B cell (primary cell): ENCODE measurements around the gene MAZ. TPM values are rescaled to one million over a fixed set of nuclear protein-coding genes. Genes with fewer than 3 reads are reported as not detected.

ENCODE experiments used
- ATAC-seq: fragments of 200-7000 bp; cut with Tn5 transposase; one replicate; pipeline ENCODE4 v1.10.0; 2021; ENCODE audit warnings: low read depth, mild to moderate bottlenecking, moderate number of reproducible peaks, moderate library complexity
- CTCF ChIA-PET: fragments of 350-600 bp; sonication (Branson Sonifier 250); formaldehyde crosslinking; loops from one replicate; lab custom pipeline; 2021; ENCODE audit warnings: antibody characterized with exemption, inconsistent platforms; lab: Charles Lee
- POLR2A ChIA-PET: fragments of 350-600 bp; sonication (Branson Sonifier 250); formaldehyde crosslinking; loops from one replicate; lab custom pipeline; 2021; ENCODE audit warnings: antibody characterized with exemption; lab: Charles Lee
- DNase-seq: peaks from one replicate; pipeline ENCODE4 v3.0.0; 2013
- H2AFZ ChIP-seq: 2 replicates; pipeline ENCODE4 v1.6.1; 2012; ENCODE audit warnings: mild to moderate bottlenecking, low read depth, low read length; ENCODE audit not compliant: insufficient read depth, poor library complexity, severe bottlenecking
- H3K27ac ChIP-seq, 2 donors: 1 replicate in 1 of 2; 2 replicates in 1 of 2; pipeline ENCODE4 v1.5.1; 2012 to 2013; ENCODE audit warnings: low read length in 2 of 2, mild to moderate bottlenecking in 2 of 2, moderate library complexity in 1 of 2
- H3K27me3 ChIP-seq, 4 experiments: fragments of 200-600 bp in 1 of 4; sonication (generic) in 1 of 4; replicated peaks in 1 of 4; 1 replicate in 2 of 4; 2 replicates in 2 of 4; pipeline versions ENCODE4 v1.6.1 to v1.7.0; 2013 to 2016; ENCODE audit warnings: low read length in 3 of 4, mild to moderate bottlenecking in 2 of 4, mixed read lengths in 1 of 4, moderate library complexity in 1 of 4; ENCODE audit not compliant: insufficient read depth in 4 of 4, control insufficient read depth in 3 of 4; ENCODE audit errors: control extremely low read depth in 1 of 4
- H3K36me3 ChIP-seq, 2 experiments: replicated peaks in 1 of 2; 1 replicate in 1 of 2; 2 replicates in 1 of 2; pipeline versions ENCODE4 v1.6.1 to v1.7.1; 2013; ENCODE audit warnings: low read length in 1 of 2; ENCODE audit not compliant: insufficient read depth in 2 of 2, control insufficient read depth in 1 of 2; ENCODE audit errors: control extremely low read depth in 1 of 2, extremely low read depth in 1 of 2
- H3K4me1 ChIP-seq, 2 donors: fragments of 200-600 bp in 1 of 2; sonication (generic) in 1 of 2; 1 replicate in 1 of 2; 2 replicates in 1 of 2; pipeline versions ENCODE4 v1.5.1 to v1.6.1; 2013 to 2017; ENCODE audit warnings: low read length in 2 of 2; ENCODE audit not compliant: control insufficient read depth in 2 of 2, insufficient read depth in 2 of 2
- H3K4me2 ChIP-seq: replicated peaks from 2 replicates; pipeline ENCODE3; 2012; ENCODE audit warnings: mild to moderate bottlenecking, low read depth, low read length; ENCODE audit not compliant: poor library complexity, severe bottlenecking
- H3K4me3 ChIP-seq, 5 experiments: fragments of 200-600 bp in 1 of 5; sonication (generic) in 1 of 5; 1 replicate in 3 of 5; 2 replicates in 2 of 5; pipeline versions ENCODE4 v1.5.1 to v1.7.0; 2011 to 2016; ENCODE audit warnings: low read length in 4 of 5, mild to moderate bottlenecking in 4 of 5, low read depth in 2 of 5, control low read depth in 1 of 5, moderate library complexity in 1 of 5; ENCODE audit not compliant: insufficient read depth in 1 of 5; ENCODE audit errors: control extremely low read depth in 1 of 5, extremely low read depth in 1 of 5
- H3K79me2 ChIP-seq: fragments of 200-600 bp; sonication (generic); one replicate; pipeline ENCODE4 v1.6.0; 2016; ENCODE audit warnings: low read length; ENCODE audit not compliant: control insufficient read depth, insufficient read depth
- H3K9ac ChIP-seq: fragments of 200-600 bp; sonication (generic); 2 replicates; pipeline ENCODE4 v1.6.1; 2017; ENCODE audit warnings: mild to moderate bottlenecking, low read length, moderate library complexity
- H3K9me3 ChIP-seq, 3 donors: one replicate each; pipeline versions ENCODE4 v1.6.1 to v1.7.1; 2013; ENCODE audit warnings: low read length in 2 of 3; ENCODE audit not compliant: control insufficient read depth in 2 of 3, insufficient read depth in 1 of 3; ENCODE audit errors: control extremely low read depth in 1 of 3
- H4K20me1 ChIP-seq: 2 replicates; pipeline ENCODE4 v1.6.0; 2012; ENCODE audit warnings: mild to moderate bottlenecking, low read length; ENCODE audit not compliant: insufficient read depth, control insufficient read depth, poor library complexity, severe bottlenecking
- H3K27ac Mint-ChIP-seq: one replicate; pipeline ENCODE4 v1.8.0; 2021; ENCODE audit warnings: mixed read lengths
- H3K27me3 Mint-ChIP-seq: one replicate; pipeline ENCODE4 v1.8.0; 2021; ENCODE audit warnings: mixed read lengths
- H3K4me1 Mint-ChIP-seq: one replicate; pipeline ENCODE4 v1.8.0; 2021; ENCODE audit warnings: mixed read lengths
- H3K4me3 Mint-ChIP-seq: one replicate; pipeline ENCODE4 v1.8.0; 2021; ENCODE audit warnings: mixed read lengths
- H3K9me3 Mint-ChIP-seq: one replicate; pipeline ENCODE4 v1.8.0; 2022; ENCODE audit warnings: mixed read lengths; ENCODE audit not compliant: insufficient read depth
- CTCF ChIP-seq: fragments of 200-600 bp; IDR thresholded peaks from one replicate; pipeline ENCODE4 v1.8.0; 2022; ENCODE audit warnings: antibody characterized with exemption, mild to moderate bottlenecking
- EZH2 ChIP-seq: IDR thresholded peaks from 2 replicates; pipeline ENCODE4 v1.6.1; 2012; ENCODE audit warnings: borderline replicate concordance, low read depth, mild to moderate bottlenecking, moderate library complexity, low read length; ENCODE audit not compliant: insufficient read depth, poor library complexity, severe bottlenecking
- WGBS: methylation state at CpG from one replicate; pipeline ENCODE4 v1.1.5; 2013; ENCODE audit warnings: missing lambda C conversion rate; ENCODE audit not compliant: insufficient coverage; 5-methylcytosine and 5-hydroxymethylcytosine counted together
- intact Hi-C: fragments of 100-400 bp; cut with micrococcal nuclease; formaldehyde crosslinking; loops from one replicate; pipeline ENCODE4 v1.10.0; 2022
- polyA plus RNA-seq: library from polyadenylated mRNA; depleted of rRNA; stranded (reverse); fragments of >200 nt; gene quantifications from 2 replicates; pipeline ENCODE4 v1.2.3, GENCODE V29; 2012
- total RNA-seq, 2 donors: library from RNA; stranded (reverse); fragments of 120-200 nt in 1 of 2; gene quantifications; 1 replicate in 1 of 2; 2 replicates in 1 of 2; pipeline versions ENCODE4 v1.2.3 to v1.2.4, GENCODE V29; 2013 to 2022

Gene MAZ
- total and polyA plus RNA-seq, 2 donors (not counting 1 experiment from before 2014, with no cell fraction given): 170 to 198 TPM

DNA sequence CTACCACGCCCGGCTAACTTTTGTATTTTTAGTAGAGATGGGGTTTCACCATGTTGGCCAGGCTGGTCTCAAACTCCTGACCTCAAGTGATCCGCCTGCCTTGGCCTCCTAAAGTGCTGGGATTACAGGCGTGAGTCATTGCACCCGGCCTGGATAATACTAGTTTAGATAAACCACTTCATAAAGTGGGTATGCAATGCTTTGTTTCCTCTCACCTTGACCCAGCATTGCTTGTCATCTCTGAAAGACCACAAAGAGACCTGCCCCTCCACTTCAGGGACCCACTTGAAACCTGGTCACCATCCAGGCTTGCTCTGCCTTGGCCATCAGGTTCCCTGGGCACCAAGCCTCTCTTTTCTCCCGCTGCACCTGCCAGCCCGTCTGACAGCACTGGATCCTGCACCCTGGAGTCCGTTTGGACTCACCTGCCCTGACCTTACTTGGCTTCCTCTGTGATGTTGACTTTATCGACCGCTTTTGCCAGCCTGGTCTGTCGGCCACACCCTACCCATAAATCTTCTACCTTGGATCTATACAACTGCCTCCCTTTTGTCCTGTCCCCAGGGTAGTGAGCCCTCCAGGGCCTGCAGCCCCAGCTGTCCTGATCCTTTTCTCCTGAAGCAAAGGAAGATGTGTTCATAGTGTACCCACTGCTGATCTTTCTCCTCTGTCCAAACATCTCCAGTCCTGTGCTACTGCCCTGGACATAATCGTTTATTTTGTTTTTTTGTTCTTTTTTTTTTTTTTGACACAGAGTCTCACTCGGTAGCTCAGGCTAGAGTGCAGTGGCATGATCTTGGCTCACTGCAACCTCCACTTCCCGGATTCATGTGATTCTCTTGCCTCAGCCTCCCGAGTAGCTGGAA is 40.9 kb upstream of the MAZ start:
- intact Hi-C loops: no loop called here
- Histone ChIP-seq H3K27me3 (no peaks in the 10 kb centered on the region), H3K4me2 (no peak overlapping the region), H3K36me3 (no peaks in the 10 kb centered on the region), H3K9ac (no peak overlapping the region), H2AFZ (no peak overlapping the region), H3K79me2 (no peaks in the 10 kb centered on the region), H3K27ac (no peak overlapping the region), H3K9me3 (no peaks in the 10 kb centered on the region), H4K20me1 (no peaks in the 10 kb centered on the region), H3K4me3 (no peak overlapping the region), H3K4me1 (peaks cover 0 to 3% of the 10 kb centered on the region in 2 donors)
- no peak overlapping the region for H3K4me3 Mint-ChIP-seq
- H3K4me1 Mint-ChIP-seq: no peaks in the 10 kb centered on the region
- TF ChIP-seq CTCF: no peak
- no peak for TF ChIP-seq EZH2
- H3K27ac Mint-ChIP-seq: no peak overlapping the region
- ChIA-PET CTCF (interaction anchor here (0.6 to 1.5 kb wide), 3 partner anchors 13 to 37 kb away, joined by 3 to 5 read pairs (median 4); partner anchors contain the start of gene ZG16), POLR2A (interaction anchor here (0.6 kb wide), 1 partner anchor 45 kb away, joined by 4 read pairs; no protein-coding TSS in a partner anchor)
- DNase-seq (no peak), ATAC-seq (no peak)
- whole genome bisulfite sequencing: 91% methylated on average over 9 of the region's 15 CpGs
- no peaks in the 10 kb centered on the region for H3K27me3 Mint-ChIP-seq
- H3K9me3 Mint-ChIP-seq: no peaks in the 10 kb centered on the region

GRCh38 chr16:29766571-29766970 is 39.8 kb upstream of the MAZ start:
- Histone ChIP-seq H3K4me3 (no peak overlapping the region), H3K27ac (no peak overlapping the region), H3K9me3 (no peaks in the 10 kb centered on the region), H3K4me1 (peaks cover 0 to 3% of the 10 kb centered on the region in 2 donors), H3K36me3 (no peaks in the 10 kb centered on the region), H3K79me2 (no peaks in the 10 kb centered on the region), H3K9ac (no peak overlapping the region), H3K27me3 (no peaks in the 10 kb centered on the region), H4K20me1 (no peaks in the 10 kb centered on the region), H3K4me2 (no peak overlapping the region), H2AFZ (no peak overlapping the region)
- no peak for DNase-seq
- Mint-ChIP-seq H3K9me3 (no peaks in the 10 kb centered on the region), H3K4me1 (no peaks in the 10 kb centered on the region), H3K27ac (no peak overlapping the region), H3K4me3 (no peak overlapping the region), H3K27me3 (no peaks in the 10 kb centered on the region)
- ATAC-seq: no peak
- 100% methylated on average over 1 of the region's 3 CpGs for WGBS
- POLR2A ChIA-PET: interaction anchor here (0.7 to 1.2 kb wide), 3 partner anchors 11 to 1232 kb away, joined by 3 to 5 read pairs (median 4); no protein-coding TSS in a partner anchor
- TF ChIP-seq EZH2: no peak
- no peak for TF ChIP-seq CTCF
- CTCF ChIA-PET: interaction anchor here (1.5 kb wide), 1 partner anchor 12 kb away, joined by 4 read pairs; the partner anchor contains the start of gene ZG16
- intact Hi-C loops: no loop called here
